Endothelial cell of umbilical vein (primary cell): ENCODE measurements around the gene PCDHGA2. TPM values are rescaled to one million over a fixed set of nuclear protein-coding genes. Genes with fewer than 3 reads are reported as not detected.

ENCODE experiments used
- BruUV-seq: library from RNA; stranded (reverse); fragments of 400-500 nt; replicated peaks from 2 replicates; lab custom pipeline; 2021; lab: Mats Ljungman, UMichigan
- CTCF ChIA-PET: fragments of 300-600, 350-600 bp; sonication (Branson Sonifier 250); formaldehyde crosslinking; loops from one replicate; lab custom pipeline; 2021; ENCODE audit warnings: antibody characterized with exemption, inconsistent platforms; lab: Charles Lee
- POLR2A ChIA-PET: fragments of 300-600, 350-600 bp; sonication (Branson Sonifier 250); formaldehyde crosslinking; loops from one replicate; lab custom pipeline; 2021; ENCODE audit warnings: antibody characterized with exemption, inconsistent platforms; lab: Charles Lee
- DNase-seq: peaks from one replicate; pipeline ENCODE4 v3.0.0-alpha.2; 2011; ENCODE audit warnings: low read depth, low spot score
- FAIRE-seq: peaks from 2 replicates; lab custom pipeline; 2011; peaks lifted over from hg19 to GRCh38; lab: Jason Lieb, UNC
- H2AFZ ChIP-seq: 2 replicates; pipeline ENCODE4 v1.6.0; 2012; ENCODE audit warnings: low read depth, low read length, control low read depth, inconsistent platforms
- H3K27ac ChIP-seq: 2 replicates; pipeline ENCODE4 v1.5.1; 2011; ENCODE audit warnings: low read depth, mild to moderate bottlenecking, control low read depth, low read length, moderate library complexity; ENCODE audit not compliant: insufficient read depth
- H3K27me3 ChIP-seq, 2 experiments: 2 replicates each; pipeline versions ENCODE4 v1.6.0 to v1.6.1; 2011; ENCODE audit warnings: low read length in 2 of 2, mixed read lengths in 1 of 2; ENCODE audit not compliant: control insufficient read depth in 2 of 2, insufficient read depth in 2 of 2
- H3K36me3 ChIP-seq, 2 experiments: 2 replicates in 1 of 2; 3 replicates in 1 of 2; pipeline ENCODE4 v1.5.1; 2011; ENCODE audit warnings: low read length in 2 of 2, mild to moderate bottlenecking in 1 of 2, moderate library complexity in 1 of 2; ENCODE audit not compliant: control insufficient read depth in 2 of 2, insufficient read depth in 2 of 2; ENCODE audit errors: extremely low read depth in 1 of 2
- H3K4me1 ChIP-seq: 3 replicates; pipeline ENCODE4 v1.5.1; 2011; ENCODE audit warnings: mild to moderate bottlenecking, low read length; ENCODE audit not compliant: control insufficient read depth, insufficient read depth; ENCODE audit errors: extremely low read depth
- H3K4me2 ChIP-seq: 2 replicates; pipeline ENCODE4 v1.6.1; 2011; ENCODE audit warnings: low read length, control low read depth, mixed read lengths; ENCODE audit not compliant: insufficient read depth
- H3K4me3 ChIP-seq, 3 experiments: fragments of 200-600 bp in 1 of 3; sonication (generic), shearing (Covaris generic) in 1 of 3; replicated peaks in 1 of 3; 2 replicates each; pipeline ENCODE4 v1.5.1; 2011 to 2016; ENCODE audit warnings: control low read depth in 3 of 3, low read length in 3 of 3, mild to moderate bottlenecking in 2 of 3, inconsistent platforms in 1 of 3, low read depth in 1 of 3, moderate library complexity in 1 of 3; ENCODE audit not compliant: insufficient read depth in 1 of 3
- H3K79me2 ChIP-seq: 2 replicates; pipeline ENCODE4 v1.6.0; 2012; ENCODE audit warnings: low read length, inconsistent platforms; ENCODE audit not compliant: control insufficient read depth, insufficient read depth
- H3K9ac ChIP-seq: replicated peaks from 2 replicates; pipeline ENCODE3; 2011; ENCODE audit warnings: low read length, control low read depth; ENCODE audit not compliant: insufficient read depth; ENCODE audit errors: extremely low read depth
- H3K9me1 ChIP-seq: replicated peaks from 3 replicates; pipeline ENCODE4 v1.6.0; 2011; ENCODE audit warnings: mild to moderate bottlenecking, low read length; ENCODE audit not compliant: control insufficient read depth, insufficient read depth; ENCODE audit errors: extremely low read depth
- H3K9me3 ChIP-seq: replicated peaks from 2 replicates; pipeline ENCODE4 v1.5.1; 2012; ENCODE audit warnings: low read length, inconsistent platforms; ENCODE audit not compliant: control insufficient read depth, insufficient read depth
- H4K20me1 ChIP-seq: replicated peaks from 2 replicates; pipeline ENCODE3; 2011; ENCODE audit warnings: mild to moderate bottlenecking, low read length; ENCODE audit not compliant: control insufficient read depth, insufficient read depth; ENCODE audit errors: extremely low read depth
- EZH2 ChIP-seq: IDR thresholded peaks from 2 replicates; pipeline ENCODE4 v1.6.1; 2012; ENCODE audit warnings: borderline replicate concordance, low read depth, mild to moderate bottlenecking, moderate library complexity, low read length, inconsistent platforms; ENCODE audit not compliant: severe bottlenecking
- FOS ChIP-seq: IDR thresholded peaks from 2 replicates; pipeline ENCODE4 v1.6.1; 2011; ENCODE audit warnings: mild to moderate bottlenecking, low read length, moderate library complexity, borderline replicate concordance; ENCODE audit not compliant: insufficient read depth
- JUN ChIP-seq: IDR thresholded peaks from 2 replicates; pipeline ENCODE4 v1.6.1; 2011; ENCODE audit warnings: borderline replicate concordance, low read depth; ENCODE audit not compliant: insufficient read length, insufficient read depth
- MAX ChIP-seq: IDR thresholded peaks from 2 replicates; pipeline ENCODE4 v1.6.1; 2011; ENCODE audit not compliant: insufficient read depth, insufficient read length
- POLR2A ChIP-seq: IDR thresholded peaks from 2 replicates; pipeline ENCODE4 v1.6.1; 2012; ENCODE audit warnings: low read depth, mild to moderate bottlenecking, control low read depth, low read length
- dilution Hi-C: fragments of 300-500 bp; cut with MboI; formaldehyde crosslinking; loops from one replicate; pipeline ENCODE4 v1.15.0; 2019; ENCODE audit warnings: low sequenced_read_pairs; ENCODE audit not compliant: extremely low pct_ligation_motif_present
- intact Hi-C: fragments of 100-400 bp; cut with micrococcal nuclease; formaldehyde crosslinking; loops from one replicate; pipeline ENCODE4 v1.10.0; 2022
- polyA plus RNA-seq, 4 experiments: library from polyadenylated mRNA; depleted of rRNA in 3 of 4; stranded (reverse) in 3 of 4; unstranded in 1 of 4; fragments of >200 nt; gene quantifications; 2 replicates each; pipeline versions ENCODE4 v1.2.1 to v1.2.3, GENCODE V29; 2011 to 2012; ENCODE audit warnings: missing spikeins in 1 of 4
- total RNA-seq: library from RNA; stranded (reverse); gene quantifications from 2 replicates; pipeline ENCODE4 v1.2.3, GENCODE V29; 2021

PCDHGA2 gene
- total and polyA plus RNA-seq, 2 donors (not counting 3 experiments of a cell fraction or from before 2014, with no cell fraction given): 1.2 to 2.0 TPM

GRCh38 chr5:141319699-141320098 is 18.9 kb upstream of the PCDHGA2 start:
- intact Hi-C loops: loop anchor here (1.0 to 2.0 kb wide), 2 partner anchors 23 to 241 kb away; partner anchors contain the start of gene PCDHGA3
- no peaks in the 10 kb centered on the region for H3K27me3 ChIP-seq
- H3K4me2 ChIP-seq: peak overlapping the region; percentile 60
- H3K27ac ChIP-seq: no peak overlapping the region
- no TSS peak for BruUV-seq
- H3K9me3 ChIP-seq: peaks cover 15% of the 10 kb centered on the region
- FAIRE-seq: no peak
- H3K36me3 ChIP-seq: peaks cover 0 to 11% of the 10 kb centered on the region in 2 experiments
- DNase-seq: no peak
- ChIA-PET POLR2A (interaction anchor here (1.6 kb wide), 1 partner anchor 11 kb away, joined by 7 read pairs; the partner anchor contains the start of gene PCDHGA1), CTCF (interaction anchor here (0.7 to 2.8 kb wide), 20 partner anchors 8 to 244 kb away, joined by 3 to 19 read pairs (median 6); partner anchors contain the start of genes PCDHB14, PCDHB15, PCDHGA1 and PCDHGA10)
- dilution Hi-C loops: no loop called here
- H3K9me1 ChIP-seq: no peaks in the 10 kb centered on the region
- peaks cover 9% of the 10 kb centered on the region for H4K20me1 ChIP-seq
- H2AFZ ChIP-seq: no peak overlapping the region
- no peaks in the 10 kb centered on the region for H3K4me1 ChIP-seq
- H3K79me2 ChIP-seq: peaks cover 24% of the 10 kb centered on the region
- no peak overlapping the region for H3K9ac ChIP-seq
- H3K4me3 ChIP-seq: peak overlapping the region in 2 of 3 experiments; percentile 87 to 91
- no peak for TF ChIP-seq JUN
- TF ChIP-seq FOS: no peak
- TF ChIP-seq POLR2A: no peak
- no peak for TF ChIP-seq MAX
- no peak for TF ChIP-seq EZH2
